ENCODE data around the gene LSM14B.
"Not testable (repeated sequence)": the region's sequence is repeated elsewhere in the genome, so short reads cannot be mapped to it uniquely, and the experiment has no call there.

The LSM14B gene

DNA sequence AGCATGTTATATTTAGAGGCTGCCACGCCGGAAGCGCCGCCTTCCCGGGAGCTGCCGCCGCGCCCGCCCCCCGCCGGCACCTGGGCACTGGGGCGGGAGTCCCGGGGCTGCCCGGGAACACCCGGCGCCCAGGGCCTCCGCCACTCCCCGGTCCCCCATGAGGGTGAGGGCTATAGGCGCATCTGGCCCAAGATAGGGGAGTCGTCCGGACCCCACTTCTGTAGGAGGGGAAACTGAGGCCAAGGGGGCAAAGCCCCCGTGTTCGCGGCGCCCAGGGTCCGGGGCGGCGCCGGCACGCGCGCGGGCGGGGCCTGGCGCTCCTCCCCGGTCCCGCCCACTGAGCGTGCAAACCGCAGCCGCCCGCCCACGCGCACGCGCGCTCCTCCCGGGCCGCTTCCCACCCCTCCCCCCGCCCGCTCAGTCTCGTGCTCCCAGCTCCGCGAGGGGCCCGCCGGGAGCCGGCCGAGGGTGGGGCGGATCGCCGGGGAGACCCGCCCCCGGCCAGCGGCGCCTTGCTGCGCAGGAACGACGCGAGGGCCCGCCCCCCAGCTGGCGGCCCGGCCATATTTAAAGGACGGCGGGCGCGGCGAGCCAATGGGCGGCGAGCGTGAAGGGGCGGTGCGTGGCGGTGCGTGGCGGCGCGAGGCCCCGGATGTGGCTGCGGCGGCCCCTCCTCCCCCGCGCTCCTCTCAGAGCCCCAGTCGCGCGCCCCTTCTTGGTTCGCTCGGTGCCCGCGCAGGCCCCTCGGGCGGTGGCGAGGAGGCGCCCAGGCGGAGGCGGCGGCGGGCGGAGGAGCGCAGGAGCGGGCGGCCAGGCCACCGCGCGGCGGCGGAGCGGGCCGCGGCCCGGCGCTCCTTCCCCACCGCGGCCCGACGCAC lies at the start of gene LSM14B:
LSM14B (plus strand) TSS at position 700 of the 878 bp plus-strand sequence. CDS start 192 bp downstream, outside the sequence.
- Histone ChIP-seq H3K4me1 (ENCODE audit: control insufficient read depth in 2 of 2, insufficient read depth in 2 of 2, low read length in 2 of 2) (peaks cover 18 to 23% of the 10 kb centered on the region in 2 donors), H3K9ac (ENCODE audit: low read depth in 1 of 2, low read length in 2 of 2) (peak within 1 kb of the TSS; percentile 75 to 87), H3K36me3 (ENCODE audit: control insufficient read depth in 2 of 2, insufficient read depth in 2 of 2, low read length in 2 of 2) (peaks cover 13 to 22% of the 10 kb centered on the region in 2 donors), H3K4me3 (ENCODE audit: low read length in 2 of 2) (peak within 1 kb of the TSS; percentile 77 to 80), H3K27me3 (ENCODE audit: control insufficient read depth in 2 of 2, insufficient read depth in 2 of 2, low read length in 2 of 2) (no peaks in the 10 kb centered on the region), H3K9me3 (ENCODE audit: control insufficient read depth in 2 of 2, low read length in 2 of 2) (no peaks in the 10 kb centered on the region), H3K27ac (ENCODE audit: low read depth in 2 of 2, low read length in 2 of 2) (peak within 1 kb of the TSS; percentile 96 to 97)

DNA sequence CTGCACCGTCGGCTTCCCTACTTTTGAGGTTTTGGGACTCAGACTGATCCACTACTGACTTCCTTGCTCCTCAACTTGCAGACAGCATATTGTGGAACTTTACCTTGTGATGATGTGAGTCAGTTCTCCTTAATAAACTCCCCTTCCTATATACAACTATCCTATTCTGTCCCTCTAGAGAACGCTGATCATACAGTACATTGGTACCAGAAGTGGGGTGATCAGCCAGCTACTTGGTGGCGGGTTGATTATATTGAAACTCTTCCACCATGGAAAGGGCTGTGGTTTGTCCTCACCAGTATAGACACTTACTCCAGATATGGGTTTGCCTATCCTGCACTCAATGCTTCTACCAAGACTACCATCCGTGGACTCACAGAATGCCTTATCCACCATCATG lies 49.0 kb upstream of the LSM14B start:
- no peak overlapping the region for H3K4me3 ChIP-seq (ENCODE audit: low read length in 2 of 2)
- H3K4me1 ChIP-seq (ENCODE audit: control insufficient read depth in 2 of 2, insufficient read depth in 2 of 2, low read length in 2 of 2) = peaks cover 14 to 21% of the 10 kb centered on the region in 2 donors
- no peaks in the 10 kb centered on the region for H3K27me3 ChIP-seq (ENCODE audit: control insufficient read depth in 2 of 2, insufficient read depth in 2 of 2, low read length in 2 of 2)
- H3K27ac ChIP-seq (ENCODE audit: low read depth in 2 of 2, low read length in 2 of 2) = no peak overlapping the region
- H3K36me3 ChIP-seq (ENCODE audit: control insufficient read depth in 2 of 2, insufficient read depth in 2 of 2, low read length in 2 of 2) = no peaks in the 10 kb centered on the region
- peaks cover 0 to 5% of the 10 kb centered on the region in 2 donors for H3K9me3 ChIP-seq (ENCODE audit: control insufficient read depth in 2 of 2, low read length in 2 of 2)
- H3K9ac ChIP-seq (ENCODE audit: low read depth in 1 of 2, low read length in 2 of 2) = no peak overlapping the region

GRCh38 chr20:62079166-62079565 lies 43.1 kb upstream of the LSM14B start:
- H3K9me3 ChIP-seq (ENCODE audit: control insufficient read depth in 2 of 2, low read length in 2 of 2) = no peaks in the 10 kb centered on the region
- no peaks in the 10 kb centered on the region for H3K27me3 ChIP-seq (ENCODE audit: control insufficient read depth in 2 of 2, insufficient read depth in 2 of 2, low read length in 2 of 2)
- H3K9ac ChIP-seq (ENCODE audit: low read depth in 1 of 2, low read length in 2 of 2) = no peak overlapping the region
- no peak overlapping the region for H3K27ac ChIP-seq (ENCODE audit: low read depth in 2 of 2, low read length in 2 of 2)
- no peaks in the 10 kb centered on the region for H3K36me3 ChIP-seq (ENCODE audit: control insufficient read depth in 2 of 2, insufficient read depth in 2 of 2, low read length in 2 of 2)
- H3K4me3 ChIP-seq (ENCODE audit: low read length in 2 of 2) = no peak overlapping the region
- H3K4me1 ChIP-seq (ENCODE audit: control insufficient read depth in 2 of 2, insufficient read depth in 2 of 2, low read length in 2 of 2) = no peaks in the 10 kb centered on the region

DNA sequence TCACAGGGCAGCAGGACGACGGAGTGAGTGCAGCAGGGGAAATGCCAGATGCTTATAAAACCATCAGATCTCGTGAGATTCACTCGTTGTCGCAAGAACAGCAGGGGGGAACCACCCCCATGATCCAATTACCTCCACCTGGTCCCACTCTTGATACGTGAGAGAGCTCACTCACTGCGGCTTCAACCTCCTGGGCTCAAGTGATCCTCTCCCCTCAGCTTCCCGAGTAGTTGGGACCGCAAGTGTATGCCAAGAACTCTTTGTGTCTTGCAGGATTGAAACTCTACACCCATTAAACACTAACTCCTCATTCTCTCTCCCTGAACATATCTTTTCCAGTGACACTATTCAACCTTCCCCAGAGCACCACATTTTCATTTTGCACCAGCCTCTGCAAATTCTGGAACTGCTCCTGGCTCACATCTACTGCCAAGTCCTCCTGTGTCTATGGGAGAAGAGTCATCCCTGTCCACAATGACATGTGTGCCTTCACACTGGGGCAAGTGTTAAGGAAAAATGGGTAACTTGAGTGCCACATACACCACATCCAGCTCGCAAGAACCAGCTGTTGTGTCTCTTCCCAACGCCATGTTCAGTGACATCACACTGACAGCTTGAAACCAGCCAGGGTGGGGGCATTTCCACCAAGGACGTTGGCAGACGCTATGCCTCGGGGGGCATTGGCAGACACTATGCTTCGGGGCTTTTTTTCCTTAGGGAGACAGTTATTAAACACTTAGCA lies 41.9 kb upstream of the LSM14B start:
- Histone ChIP-seq H3K4me1 (ENCODE audit: control insufficient read depth in 2 of 2, insufficient read depth in 2 of 2, low read length in 2 of 2) (no peaks in the 10 kb centered on the region), H3K9me3 (ENCODE audit: control insufficient read depth in 2 of 2, low read length in 2 of 2) (no peaks in the 10 kb centered on the region), H3K27me3 (ENCODE audit: control insufficient read depth in 2 of 2, insufficient read depth in 2 of 2, low read length in 2 of 2) (no peaks in the 10 kb centered on the region), H3K36me3 (ENCODE audit: control insufficient read depth in 2 of 2, insufficient read depth in 2 of 2, low read length in 2 of 2) (no peaks in the 10 kb centered on the region), H3K27ac (ENCODE audit: low read depth in 2 of 2, low read length in 2 of 2) (no peak overlapping the region), H3K4me3 (ENCODE audit: low read length in 2 of 2) (no peak overlapping the region), H3K9ac (ENCODE audit: low read depth in 1 of 2, low read length in 2 of 2) (no peak overlapping the region)

DNA sequence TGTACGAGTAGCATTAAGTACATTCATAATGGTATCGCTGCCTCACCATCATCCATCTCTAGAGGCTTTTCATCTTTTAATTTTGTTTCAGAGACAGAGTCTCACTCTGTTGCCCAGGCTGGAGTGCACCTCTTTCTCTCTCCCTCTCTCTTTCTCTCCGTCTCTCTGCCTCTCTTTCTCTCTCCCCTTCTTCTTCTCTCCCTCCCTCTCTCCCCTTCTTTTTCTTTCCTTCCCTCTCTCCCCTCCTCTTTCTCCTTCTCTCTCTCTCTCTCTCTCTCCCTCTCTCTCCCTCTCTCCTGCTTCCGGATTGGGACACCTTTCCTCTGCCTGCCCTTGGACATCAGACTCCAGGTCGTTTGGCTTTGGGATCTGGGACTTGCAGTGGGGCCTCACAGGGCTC lies 39.0 kb upstream of the LSM14B start:
- no peak overlapping the region for H3K27ac ChIP-seq (ENCODE audit: low read depth in 2 of 2, low read length in 2 of 2)
- no peaks in the 10 kb centered on the region for H3K27me3 ChIP-seq (ENCODE audit: control insufficient read depth in 2 of 2, insufficient read depth in 2 of 2, low read length in 2 of 2)
- H3K4me1 ChIP-seq (ENCODE audit: control insufficient read depth in 2 of 2, insufficient read depth in 2 of 2, low read length in 2 of 2) = no peaks in the 10 kb centered on the region
- H3K9me3 ChIP-seq (ENCODE audit: control insufficient read depth in 2 of 2, low read length in 2 of 2) = no peaks in the 10 kb centered on the region
- no peak overlapping the region for H3K4me3 ChIP-seq (ENCODE audit: low read length in 2 of 2)
- H3K36me3 ChIP-seq (ENCODE audit: control insufficient read depth in 2 of 2, insufficient read depth in 2 of 2, low read length in 2 of 2) = no peaks in the 10 kb centered on the region
- H3K9ac ChIP-seq (ENCODE audit: low read depth in 1 of 2, low read length in 2 of 2) = no peak overlapping the region

DNA sequence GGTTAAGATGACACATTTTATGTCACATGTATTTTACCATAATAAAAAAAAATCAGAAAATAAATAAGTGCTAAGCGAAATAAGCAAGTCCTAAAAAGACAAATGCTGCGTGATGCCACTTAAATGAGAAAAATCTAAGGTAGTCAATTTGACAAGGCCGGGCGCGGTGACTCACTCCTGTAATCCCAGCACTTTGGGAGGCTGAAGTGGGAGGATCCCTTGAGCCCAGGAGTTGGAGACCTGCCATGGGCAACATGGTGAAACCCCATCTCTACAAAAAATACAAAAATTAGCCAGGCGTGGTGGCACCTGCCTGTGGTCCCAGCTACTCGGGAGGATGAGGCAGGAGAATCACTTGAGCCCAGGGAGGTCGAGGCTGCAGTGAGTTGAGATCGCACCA lies 38.1 kb upstream of the LSM14B start:
- H3K9me3 ChIP-seq (ENCODE audit: control insufficient read depth in 2 of 2, low read length in 2 of 2); H3K9ac ChIP-seq (ENCODE audit: low read depth in 1 of 2, low read length in 2 of 2): not testable (repeated sequence)

DNA sequence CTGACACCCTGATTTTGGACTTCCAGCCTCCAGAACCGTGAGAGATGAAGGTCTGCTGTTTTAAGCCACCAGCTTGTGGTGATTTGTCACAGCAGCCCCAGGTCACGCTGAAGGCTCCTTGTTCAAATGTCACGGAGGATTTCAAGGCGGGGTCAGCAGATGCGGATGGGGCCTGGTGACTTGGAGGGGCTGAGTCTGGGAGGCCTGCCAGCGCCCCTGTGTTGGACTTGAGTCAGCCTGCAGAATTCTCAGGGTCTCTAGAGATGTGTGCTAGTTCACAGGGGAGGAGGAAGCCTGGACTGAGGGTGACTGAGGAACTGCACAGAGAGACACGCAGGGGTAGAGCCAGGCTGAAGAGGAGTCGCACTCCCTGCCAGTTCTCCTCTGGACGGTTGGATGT lies 37.1 kb upstream of the LSM14B start:
- Histone ChIP-seq H3K27ac (ENCODE audit: low read depth in 2 of 2, low read length in 2 of 2) (no peak overlapping the region), H3K9ac (ENCODE audit: low read depth in 1 of 2, low read length in 2 of 2) (no peak overlapping the region), H3K27me3 (ENCODE audit: control insufficient read depth in 2 of 2, insufficient read depth in 2 of 2, low read length in 2 of 2) (no peaks in the 10 kb centered on the region), H3K9me3 (ENCODE audit: control insufficient read depth in 2 of 2, low read length in 2 of 2) (no peaks in the 10 kb centered on the region), H3K36me3 (ENCODE audit: control insufficient read depth in 2 of 2, insufficient read depth in 2 of 2, low read length in 2 of 2) (no peaks in the 10 kb centered on the region), H3K4me1 (ENCODE audit: control insufficient read depth in 2 of 2, insufficient read depth in 2 of 2, low read length in 2 of 2) (no peaks in the 10 kb centered on the region), H3K4me3 (ENCODE audit: low read length in 2 of 2) (no peak overlapping the region)

More for the DNA sequence above, 38.1 kb upstream of the LSM14B start:
- H3K36me3 ChIP-seq (ENCODE audit: control insufficient read depth in 2 of 2, insufficient read depth in 2 of 2, low read length in 2 of 2); H3K27ac ChIP-seq (ENCODE audit: low read depth in 2 of 2, low read length in 2 of 2); H3K4me3 ChIP-seq (ENCODE audit: low read length in 2 of 2); H3K4me1 ChIP-seq (ENCODE audit: control insufficient read depth in 2 of 2, insufficient read depth in 2 of 2, low read length in 2 of 2); H3K27me3 ChIP-seq (ENCODE audit: control insufficient read depth in 2 of 2, insufficient read depth in 2 of 2, low read length in 2 of 2): not testable (repeated sequence)

- Histone ChIP-seq H3K4me3 (ENCODE audit: low read length in 2 of 2) (no peak overlapping the region), H3K27ac (ENCODE audit: low read depth in 2 of 2, low read length in 2 of 2) (no peak overlapping the region), H3K36me3 (ENCODE audit: control insufficient read depth in 2 of 2, insufficient read depth in 2 of 2, low read length in 2 of 2) (no peaks in the 10 kb centered on the region), H3K9ac (ENCODE audit: low read depth in 1 of 2, low read length in 2 of 2) (no peak overlapping the region), H3K4me1 (ENCODE audit: control insufficient read depth in 2 of 2, insufficient read depth in 2 of 2, low read length in 2 of 2) (no peaks in the 10 kb centered on the region), H3K9me3 (ENCODE audit: control insufficient read depth in 2 of 2, low read length in 2 of 2) (no peaks in the 10 kb centered on the region), H3K27me3 (ENCODE audit: control insufficient read depth in 2 of 2, insufficient read depth in 2 of 2, low read length in 2 of 2) (no peaks in the 10 kb centered on the region)
Observed at GRCh38 chr20:62087227-62087626, 35.0 kb upstream of the LSM14B start.

GRCh38 chr20:62087632-62088031 lies 34.6 kb upstream of the LSM14B start:
- Histone ChIP-seq H3K9me3 (ENCODE audit: control insufficient read depth in 2 of 2, low read length in 2 of 2) (no peaks in the 10 kb centered on the region), H3K4me3 (ENCODE audit: low read length in 2 of 2) (no peak overlapping the region), H3K36me3 (ENCODE audit: control insufficient read depth in 2 of 2, insufficient read depth in 2 of 2, low read length in 2 of 2) (no peaks in the 10 kb centered on the region), H3K4me1 (ENCODE audit: control insufficient read depth in 2 of 2, insufficient read depth in 2 of 2, low read length in 2 of 2) (no peaks in the 10 kb centered on the region), H3K27ac (ENCODE audit: low read depth in 2 of 2, low read length in 2 of 2) (no peak overlapping the region), H3K9ac (ENCODE audit: low read depth in 1 of 2, low read length in 2 of 2) (no peak overlapping the region), H3K27me3 (ENCODE audit: control insufficient read depth in 2 of 2, insufficient read depth in 2 of 2, low read length in 2 of 2) (no peaks in the 10 kb centered on the region)
